NCI-H1092 (cell line): ENCODE data around the gene TRAPPC11.
"Not testable (repeated sequence)": the region's sequence is repeated elsewhere in the genome, so short reads cannot be mapped to it uniquely, and the experiment has no call there.

Experiments
- DNase-seq: peaks from one replicate; lab custom pipeline; 2025; lab: John Stamatoyannopoulos, UW

TRAPPC11 gene

DNA sequence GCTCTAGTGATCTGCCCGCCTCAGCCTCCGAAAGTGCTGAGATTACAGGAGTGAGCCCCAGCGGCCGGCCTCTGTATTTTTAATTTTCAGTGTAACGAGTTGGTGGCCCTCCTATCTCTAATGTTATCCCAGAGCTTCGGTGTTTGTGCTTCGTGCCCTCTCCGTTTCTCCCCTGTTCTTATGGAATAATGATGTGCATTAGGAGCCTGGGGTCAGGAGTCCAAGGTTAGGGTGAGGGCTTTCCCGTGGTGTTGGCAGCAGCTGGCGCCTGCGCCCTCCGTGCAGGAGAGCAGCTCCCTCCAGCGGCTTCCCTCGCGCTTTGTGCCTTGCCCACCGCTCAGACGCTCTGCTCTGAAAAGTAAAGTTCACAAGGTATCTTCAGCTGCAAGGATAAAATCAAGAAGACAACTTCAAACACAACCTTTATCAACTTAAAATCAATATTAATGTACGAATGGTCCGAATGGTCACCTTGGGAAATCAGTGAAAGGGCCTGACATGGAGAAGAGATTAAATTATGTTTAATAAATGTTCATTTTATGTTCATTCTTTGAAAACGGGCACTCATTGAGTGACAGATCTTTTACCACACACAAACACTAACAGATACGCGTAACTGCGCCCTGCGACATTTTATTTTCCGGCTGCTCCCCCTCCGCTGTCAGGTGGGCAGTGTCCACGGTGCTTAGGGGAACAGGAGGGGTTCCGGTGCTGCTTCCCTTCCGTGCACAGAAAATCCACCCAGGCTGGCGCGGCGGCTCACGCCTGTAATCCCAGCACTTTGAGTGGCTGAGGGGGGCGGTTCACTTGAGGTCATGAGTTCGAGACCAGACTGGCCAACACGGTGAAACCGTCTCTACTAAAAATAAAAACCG, 62.4 kb downstream of the TRAPPC11 start:
- no peak for DNase-seq

- DNase-seq: peak; percentile 86
Measured at GRCh38 chr4:183722731-183723560, 63.9 kb downstream of the TRAPPC11 start.

GRCh38 chr4:183723561-183724228, 64.6 kb downstream of the TRAPPC11 start:
- DNase-seq: no peak

DNA sequence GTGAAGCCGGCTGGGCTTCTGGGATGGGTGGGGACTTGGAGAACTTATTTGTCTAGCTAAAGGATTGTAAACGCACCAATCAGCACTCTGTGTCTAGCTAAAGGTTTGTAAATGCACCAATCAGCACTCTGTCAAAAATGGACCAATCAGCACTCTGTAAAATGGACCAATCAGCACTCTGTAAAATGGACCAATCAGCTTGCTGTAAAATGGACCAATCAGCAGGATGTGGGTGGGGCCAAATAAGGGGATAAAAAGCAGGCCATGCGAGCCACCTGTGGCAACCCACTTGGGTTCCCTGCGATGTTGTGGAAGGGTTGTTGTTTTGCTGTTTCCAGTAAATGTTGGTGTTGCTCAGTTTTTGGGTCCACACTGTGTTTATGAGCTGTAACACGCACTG, 66.5 kb downstream of the TRAPPC11 start:
- DNase-seq: not testable (repeated sequence)

DNA sequence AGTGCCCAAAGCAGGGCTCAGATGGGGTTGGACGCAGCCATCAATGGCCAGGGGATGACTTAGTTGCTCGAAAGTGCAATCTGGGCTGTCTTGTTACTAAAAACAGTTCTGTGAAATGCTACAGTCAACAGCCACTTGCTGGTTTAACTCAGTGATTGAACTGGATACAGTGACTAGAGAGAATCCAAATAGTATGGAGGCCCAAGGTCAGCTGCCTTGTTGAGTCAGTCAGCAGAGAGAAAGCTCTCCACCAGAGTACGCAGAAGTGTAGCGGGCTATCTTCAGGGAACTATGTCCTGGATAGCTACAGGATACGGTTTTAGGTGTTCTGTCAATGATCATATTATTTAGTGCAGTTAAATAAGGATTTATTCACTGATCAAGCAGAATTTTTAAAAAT, 68.4 kb downstream of the TRAPPC11 start:
- DNase-seq: no peak

- no peak for DNase-seq
Measured at GRCh38 chr4:183728223-183729068, 69.4 kb downstream of the TRAPPC11 start.

GRCh38 chr4:183729069-183729406, 69.9 kb downstream of the TRAPPC11 start:
- DNase-seq: no peak

DNA sequence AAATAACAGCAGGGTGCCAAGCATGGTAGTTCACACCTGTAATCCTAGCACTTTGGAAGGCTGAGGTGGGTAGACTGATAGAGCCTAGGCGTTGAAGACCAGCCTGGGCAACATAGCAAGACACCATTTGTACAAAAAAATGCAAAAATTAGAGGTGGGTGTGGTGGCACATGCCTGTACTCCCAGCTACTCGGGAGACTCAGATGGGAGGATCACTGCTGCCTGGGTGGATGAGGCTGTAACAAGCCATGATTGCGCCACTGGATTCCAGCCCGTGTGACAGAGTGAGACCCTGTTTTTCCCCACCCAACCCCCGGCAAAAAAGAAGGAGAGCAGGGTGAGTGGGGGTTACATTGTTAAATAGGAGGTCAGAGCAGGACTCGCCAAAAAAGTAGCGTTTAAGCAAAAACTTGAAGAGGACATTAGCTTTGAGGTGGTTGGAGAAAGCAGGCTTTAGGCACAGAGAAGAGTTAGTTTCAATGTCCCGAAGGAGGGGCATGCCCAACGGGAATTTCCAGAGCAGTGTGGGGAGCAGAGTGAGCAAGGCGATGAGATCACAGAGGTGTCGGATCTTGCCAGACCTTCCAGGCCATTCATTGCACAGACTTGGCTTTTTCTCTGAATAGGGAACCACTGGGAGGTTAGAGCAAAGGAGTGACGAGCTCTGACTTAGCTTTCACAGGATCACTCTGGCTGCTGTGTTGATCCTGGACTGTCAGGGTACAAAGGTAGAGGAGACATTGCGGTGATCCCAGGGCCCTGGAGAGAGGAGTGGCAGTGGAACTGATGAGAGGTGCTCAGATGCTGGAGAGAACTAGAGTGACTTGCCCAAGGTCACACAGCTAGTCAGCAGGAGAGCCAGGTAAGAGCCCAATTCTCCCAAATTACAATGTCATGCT, 70.6 kb downstream of the TRAPPC11 start:
- DNase-seq: no peak

GRCh38 chr4:183732296-183732695, 73.2 kb downstream of the TRAPPC11 start:
- no peak for DNase-seq

DNA sequence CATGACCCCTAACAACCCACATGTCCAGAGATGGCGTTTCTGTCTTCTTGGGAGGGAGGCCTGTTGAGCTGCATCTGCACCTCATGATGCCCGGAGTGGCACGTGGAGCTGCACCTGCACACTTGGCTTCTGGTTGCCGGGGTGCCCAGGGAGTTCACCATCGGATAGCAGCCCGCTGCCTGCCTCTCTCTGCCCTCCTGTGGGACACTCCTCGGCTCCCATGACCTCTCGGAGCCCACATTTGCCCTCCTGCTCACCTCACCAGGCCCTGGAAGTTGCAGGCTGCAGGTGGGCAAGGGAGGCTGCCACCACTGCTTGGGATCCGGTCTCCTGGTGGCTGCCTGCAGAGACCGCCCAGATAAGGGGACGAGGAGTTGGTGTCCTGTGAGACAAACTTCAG, 74.1 kb downstream of the TRAPPC11 start:
- no peak for DNase-seq

GRCh38 chr4:183738081-183738673, 79.1 kb downstream of the TRAPPC11 start:
- DNase-seq: no peak

GRCh38 chr4:183738961-183739360, 79.9 kb downstream of the TRAPPC11 start:
- no peak for DNase-seq

GRCh38 chr4:183746305-183747229, 87.5 kb downstream of the TRAPPC11 start:
- DNase-seq: no peak

- no peak for DNase-seq
Measured at GRCh38 chr4:183747380-183747779, 88.3 kb downstream of the TRAPPC11 start.

DNA sequence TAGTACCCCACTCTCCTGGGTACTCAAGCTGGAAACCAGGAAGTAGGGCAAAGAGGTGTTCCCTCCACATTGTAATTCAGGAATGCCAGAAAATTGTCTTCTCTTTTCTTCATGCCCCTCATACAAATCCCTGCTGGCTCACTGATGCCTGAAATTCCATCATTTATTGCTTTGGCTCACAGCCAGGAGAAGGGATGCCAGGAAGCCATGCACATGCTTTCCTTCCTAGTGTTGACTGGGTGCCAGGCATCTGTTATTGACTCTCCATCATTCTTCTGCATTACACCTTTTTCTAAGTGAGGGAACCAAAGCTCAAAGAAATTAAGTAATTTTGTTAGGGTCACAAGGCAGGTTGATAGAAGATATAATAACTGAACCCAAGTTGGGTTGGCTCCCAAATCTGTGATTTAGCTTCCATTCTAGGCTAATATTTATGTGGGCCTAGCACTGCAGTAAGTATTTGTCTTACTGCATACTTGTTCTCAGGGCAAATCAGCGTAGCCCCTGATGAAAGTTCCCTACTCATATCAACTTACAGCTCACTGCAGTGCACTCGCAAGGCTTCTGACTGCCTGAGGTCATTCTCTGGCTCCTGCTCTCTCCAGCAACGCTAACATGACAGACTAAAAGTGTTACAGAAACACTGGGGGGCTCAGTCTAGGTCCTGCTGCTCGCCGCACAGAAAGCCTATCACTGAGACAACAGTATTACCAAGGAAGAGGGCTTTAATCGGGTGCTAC, 89.0 kb downstream of the TRAPPC11 start:
- no peak for DNase-seq

GRCh38 chr4:183751106-183751505, 92.0 kb downstream of the TRAPPC11 start:
- DNase-seq: no peak

DNA sequence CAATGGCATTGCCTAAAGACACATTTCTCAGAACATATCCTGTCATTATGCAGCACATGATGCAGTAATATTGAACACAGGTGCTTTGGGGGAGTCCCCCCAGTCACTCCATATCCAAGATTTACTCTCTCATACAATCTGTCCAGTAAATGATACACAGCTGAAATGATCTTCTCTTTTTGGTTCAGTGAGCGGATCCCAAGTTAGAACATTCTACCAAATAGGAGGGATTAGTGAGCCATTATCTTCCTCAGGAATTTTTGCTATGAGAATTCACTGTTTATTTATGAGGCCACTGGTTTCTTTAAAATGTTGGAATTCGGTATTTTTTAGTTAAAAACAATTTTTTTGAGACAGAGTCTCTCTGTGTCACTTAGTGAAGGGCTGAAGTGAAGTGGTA, 96.5 kb downstream of the TRAPPC11 start:
- DNase-seq: no peak

DNA sequence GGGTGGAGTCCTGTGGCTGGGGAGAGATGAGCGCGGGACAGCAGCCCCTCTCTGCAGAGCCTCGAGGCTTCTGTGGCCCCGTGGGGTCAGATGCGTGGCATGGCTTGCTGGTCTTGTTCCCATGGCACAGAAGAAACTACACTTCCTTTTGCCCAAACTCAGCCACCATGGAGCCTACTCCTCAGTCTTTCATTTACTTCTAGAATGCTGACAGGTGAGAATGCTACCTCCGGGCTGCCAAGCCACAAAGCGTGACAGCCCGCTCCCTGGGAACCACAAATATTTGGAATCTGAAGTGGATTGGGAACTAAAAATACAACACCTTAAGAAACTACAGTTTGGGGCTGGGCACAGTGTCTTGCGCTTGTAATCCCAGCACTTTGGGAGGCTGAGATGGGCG, 98.0 kb downstream of the TRAPPC11 start:
- no peak for DNase-seq
